H1 (cell line): ENCODE measurements around the gene PHKA1. TPM values are rescaled to one million over a fixed set of nuclear protein-coding genes. Genes with fewer than 3 reads are reported as not detected.

Source experiments
- CTCF ChIA-PET: fragments of 300-600 bp; sonication (Branson Sonifier 250); formaldehyde crosslinking; loops from one replicate; lab custom pipeline; 2021; ENCODE audit not compliant: partially characterized antibody; lab: Charles Lee
- POLR2A ChIA-PET: fragments of 300-600 bp; sonication (Branson Sonifier 250); formaldehyde crosslinking; loops from one replicate; lab custom pipeline; 2021; ENCODE audit warnings: inconsistent platforms; ENCODE audit not compliant: partially characterized antibody; lab: Charles Lee
- DNase-seq, 2 experiments: peaks; one replicate each; pipeline versions ENCODE4 v3.0.0 to v3.0.0-alpha.2; 2010 to 2022; ENCODE audit warnings: low spot score in 2 of 2, low read depth in 1 of 2, mixed read lengths in 1 of 2
- FAIRE-seq: peaks from 2 replicates; lab custom pipeline; 2011; peaks lifted over from hg19 to GRCh38; lab: Jason Lieb, UNC
- H2AFZ ChIP-seq: 2 replicates; pipeline ENCODE4 v1.8.1; 2012; ENCODE audit warnings: low read length, inconsistent platforms
- H2AK5ac ChIP-seq: 2 replicates; pipeline ENCODE4 v1.6.1; 2013; ENCODE audit warnings: low read depth, low read length
- H2BK120ac ChIP-seq: replicated peaks from 2 replicates; pipeline ENCODE3; 2013; ENCODE audit warnings: low read depth, low read length, inconsistent platforms
- H2BK12ac ChIP-seq: 2 replicates; pipeline ENCODE4 v1.6.1; 2013; ENCODE audit warnings: low read depth, low read length
- H2BK15ac ChIP-seq: 2 replicates; pipeline ENCODE4 v1.6.1; 2013; ENCODE audit warnings: low read length
- H2BK20ac ChIP-seq: 2 replicates; pipeline ENCODE4 v1.6.1; 2013; ENCODE audit warnings: low read length
- H2BK5ac ChIP-seq: 2 replicates; pipeline ENCODE4 v1.6.1; 2013; ENCODE audit warnings: low read depth, low read length
- H3K14ac ChIP-seq: 2 replicates; pipeline ENCODE4 v1.6.1; 2013; ENCODE audit warnings: inconsistent platforms; ENCODE audit not compliant: insufficient read length
- H3K18ac ChIP-seq: 2 replicates; pipeline ENCODE4 v1.6.1; 2013; ENCODE audit warnings: low read length; ENCODE audit errors: extremely low read depth
- H3K23ac ChIP-seq: 2 replicates; pipeline ENCODE4 v1.6.1; 2013; ENCODE audit warnings: inconsistent platforms; ENCODE audit not compliant: insufficient read length
- H3K23me2 ChIP-seq: 2 replicates; pipeline ENCODE4 v1.6.1; 2013; ENCODE audit warnings: low read depth, low read length
- H3K27ac ChIP-seq: 2 replicates; pipeline ENCODE4 v1.6.1; 2011; ENCODE audit warnings: low read depth, low read length, inconsistent platforms
- H3K27me3 ChIP-seq, 4 experiments: replicated peaks in 1 of 4; 1 replicate in 1 of 4; 2 replicates in 3 of 4; pipeline versions ENCODE4 v1.6.1 to v1.8.1; 2011 to 2013; ENCODE audit warnings: low read length in 3 of 4, mild to moderate bottlenecking in 3 of 4, inconsistent platforms in 2 of 4, mixed read lengths in 2 of 4, moderate library complexity in 1 of 4; ENCODE audit not compliant: control insufficient read depth in 3 of 4, insufficient read depth in 3 of 4; ENCODE audit errors: extremely low read depth in 1 of 4
- H3K36me3 ChIP-seq, 4 experiments: 2 replicates each; pipeline versions ENCODE4 v1.6.1 to v1.8.1; 2011 to 2013; ENCODE audit warnings: mild to moderate bottlenecking in 4 of 4, low read length in 3 of 4, moderate library complexity in 2 of 4, control low read depth in 1 of 4, inconsistent platforms in 1 of 4; ENCODE audit not compliant: insufficient read depth in 4 of 4, control insufficient read depth in 2 of 4
- H3K4ac ChIP-seq: replicated peaks from 2 replicates; pipeline ENCODE3; 2013; ENCODE audit warnings: low read length, low read depth, mixed read lengths, inconsistent platforms; ENCODE audit not compliant: insufficient read length
- H3K4me1 ChIP-seq, 4 experiments: replicated peaks in 1 of 4; 1 replicate in 1 of 4; 2 replicates in 3 of 4; pipeline versions ENCODE4 v1.6.1 to v1.8.1; 2011 to 2013; ENCODE audit warnings: low read length in 3 of 4, inconsistent platforms in 2 of 4, mixed read lengths in 1 of 4; ENCODE audit not compliant: insufficient read depth in 4 of 4, control insufficient read depth in 3 of 4
- H3K4me2 ChIP-seq, 2 experiments: 2 replicates each; pipeline versions ENCODE4 v1.6.1 to v1.8.1; 2011 to 2013; ENCODE audit warnings: low read depth in 2 of 2, low read length in 2 of 2, control low read depth in 1 of 2, inconsistent platforms in 1 of 2, mild to moderate bottlenecking in 1 of 2; ENCODE audit not compliant: insufficient read depth in 1 of 2
- H3K4me3 ChIP-seq, 4 experiments: fragments of 200-600, 300-600 bp in 1 of 4; sonication (generic), shearing (Covaris generic), sonication (Bioruptor Twin) in 1 of 4; 2 replicates each; pipeline versions ENCODE4 v1.5.1 to v1.8.1; 2011 to 2016; ENCODE audit warnings: low read length in 4 of 4, low read depth in 3 of 4, control low read depth in 2 of 4, inconsistent platforms in 2 of 4, mild to moderate bottlenecking in 2 of 4, mixed read lengths in 1 of 4, moderate library complexity in 1 of 4; ENCODE audit not compliant: insufficient read depth in 2 of 4; ENCODE audit errors: extremely low read depth in 1 of 4
- H3K56ac ChIP-seq: replicated peaks from 2 replicates; pipeline ENCODE3; 2013; ENCODE audit warnings: low read depth, mild to moderate bottlenecking, mixed read lengths, low read length, inconsistent platforms; ENCODE audit not compliant: insufficient read length
- H3K79me1 ChIP-seq: 2 replicates; pipeline ENCODE4 v1.6.1; 2013; ENCODE audit warnings: low read depth, low read length, control low read depth
- H3K79me2 ChIP-seq, 2 experiments: 2 replicates each; pipeline versions ENCODE4 v1.6.1 to v1.8.1; 2012 to 2013; ENCODE audit warnings: low read length in 2 of 2, mild to moderate bottlenecking in 2 of 2, inconsistent platforms in 1 of 2; ENCODE audit not compliant: insufficient read depth in 2 of 2, control insufficient read depth in 1 of 2
- H3K9ac ChIP-seq, 4 experiments: replicated peaks in 1 of 4; 1 replicate in 1 of 4; 2 replicates in 3 of 4; pipeline versions ENCODE4 v1.6.1 to v1.8.1; 2011 to 2013; ENCODE audit warnings: low read depth in 3 of 4, low read length in 3 of 4, control low read depth in 2 of 4, mild to moderate bottlenecking in 2 of 4, moderate library complexity in 2 of 4, inconsistent platforms in 1 of 4; ENCODE audit errors: extremely low read depth in 1 of 4
- H3K9me3 ChIP-seq, 2 experiments: 2 replicates each; pipeline versions ENCODE4 v1.6.1 to v1.8.1; 2012 to 2013; ENCODE audit warnings: mild to moderate bottlenecking in 2 of 2, moderate library complexity in 2 of 2, control low read depth in 1 of 2, inconsistent platforms in 1 of 2, low read depth in 1 of 2, low read length in 1 of 2, mixed read lengths in 1 of 2; ENCODE audit not compliant: insufficient read depth in 2 of 2
- H4K20me1 ChIP-seq, 2 experiments: replicated peaks in 1 of 2; 2 replicates each; pipeline versions ENCODE3 to v1.8.1; 2011 to 2013; ENCODE audit warnings: inconsistent platforms in 2 of 2, low read length in 2 of 2, mild to moderate bottlenecking in 1 of 2; ENCODE audit not compliant: insufficient read depth in 2 of 2, control insufficient read depth in 1 of 2
- H4K5ac ChIP-seq: 2 replicates; pipeline ENCODE4 v1.6.1; 2013; ENCODE audit warnings: low read length, low read depth, mixed read lengths, inconsistent platforms; ENCODE audit not compliant: insufficient read length
- H4K8ac ChIP-seq: 2 replicates; pipeline ENCODE4 v1.8.0; 2013; ENCODE audit warnings: mild to moderate bottlenecking, moderate library complexity, low read length, inconsistent platforms; ENCODE audit not compliant: insufficient read depth; ENCODE audit errors: extremely low read depth
- H4K91ac ChIP-seq: replicated peaks from 2 replicates; pipeline ENCODE3; 2013; ENCODE audit warnings: low read length, mixed read lengths, inconsistent platforms; ENCODE audit not compliant: insufficient read length
- CHD2 ChIP-seq: IDR thresholded peaks from 2 replicates; pipeline ENCODE4 v1.6.1; 2012; ENCODE audit warnings: low read length, improper control_type of control experiment
- CTBP2 ChIP-seq: IDR thresholded peaks from 2 replicates; pipeline ENCODE4 v1.7.0; 2011; ENCODE audit warnings: borderline replicate concordance, mild to moderate bottlenecking, moderate library complexity, mixed read lengths, low read length; ENCODE audit not compliant: insufficient read depth, insufficient read length
- GABPA ChIP-seq: IDR thresholded peaks from 2 replicates; pipeline ENCODE4 v1.6.1; 2011; ENCODE audit warnings: mild to moderate bottlenecking, low read length, moderate library complexity, borderline replicate concordance; ENCODE audit not compliant: insufficient read depth
- HDAC2 ChIP-seq, 2 experiments: fragments of 300-600 bp in 1 of 2; sonication (generic) in 1 of 2; IDR thresholded peaks; 2 replicates each; pipeline ENCODE4 v1.6.1; 2011 to 2012; ENCODE audit warnings: low read depth in 2 of 2, low read length in 2 of 2, mild to moderate bottlenecking in 2 of 2, moderate library complexity in 2 of 2, borderline replicate concordance in 1 of 2, inconsistent platforms in 1 of 2
- NANOG ChIP-seq: IDR thresholded peaks from 2 replicates; pipeline ENCODE4 v1.6.1; 2011; ENCODE audit warnings: low read length, low read depth, mild to moderate bottlenecking, inconsistent platforms; ENCODE audit not compliant: insufficient read depth, poor library complexity, severe bottlenecking
- POLR2A ChIP-seq, 2 experiments: IDR thresholded peaks; 1 replicate in 1 of 2; 2 replicates in 1 of 2; pipeline ENCODE4 v1.6.1; 2011; ENCODE audit warnings: low read depth in 2 of 2, low read length in 2 of 2, mild to moderate bottlenecking in 2 of 2; ENCODE audit errors: control extremely low read depth in 1 of 2
- RAD21 ChIP-seq, 2 experiments: IDR thresholded peaks in 1 of 2; conservative IDR thresholded peaks in 1 of 2; 2 replicates each; pipeline ENCODE4 v1.6.1; 2011; ENCODE audit warnings: low read depth in 2 of 2, low read length in 2 of 2, improper control_type of control experiment in 1 of 2, inconsistent platforms in 1 of 2, mild to moderate bottlenecking in 1 of 2, moderate library complexity in 1 of 2
- RFX5 ChIP-seq: IDR thresholded peaks from 2 replicates; pipeline ENCODE4 v1.6.1; 2011; ENCODE audit warnings: low read depth, low read length, improper control_type of control experiment, borderline replicate concordance
- RNF2 ChIP-seq: fragments of 200-900, 300-1000 bp; sonication (generic); IDR thresholded peaks from 2 replicates; pipeline ENCODE4 v1.7.1; 2016; ENCODE audit warnings: borderline replicate concordance, low read depth, mild to moderate bottlenecking, antibody characterized with exemption, low read length; ENCODE audit not compliant: poor library complexity, severe bottlenecking; ENCODE audit errors: missing control alignments
- SIN3A ChIP-seq, 2 experiments: IDR thresholded peaks in 1 of 2; conservative IDR thresholded peaks in 1 of 2; 2 replicates each; pipeline ENCODE4 v1.6.1; 2011 to 2012; ENCODE audit warnings: low read length in 2 of 2, improper control_type of control experiment in 1 of 2, low read depth in 1 of 2, mild to moderate bottlenecking in 1 of 2
- SIRT6 ChIP-seq: IDR thresholded peaks from one replicate; pipeline ENCODE4 v1.7.1; 2012; ENCODE audit warnings: low read length, inconsistent platforms
- SUZ12 ChIP-seq: fragments of 200-600 bp; sonication (generic); IDR thresholded peaks from 2 replicates; pipeline ENCODE4 v1.6.1; 2012; ENCODE audit warnings: mild to moderate bottlenecking, inconsistent platforms, low read length, moderate library complexity, mixed read lengths
- TAF1 ChIP-seq: IDR thresholded peaks from 2 replicates; pipeline ENCODE4 v1.6.1; 2011; ENCODE audit warnings: mild to moderate bottlenecking, low read depth, low read length
- TEAD4 ChIP-seq: IDR thresholded peaks from 2 replicates; pipeline ENCODE4 v1.6.1; 2012; ENCODE audit warnings: low read depth, low read length, inconsistent platforms, mixed read lengths
- WGBS, 2 experiments: shearing (Covaris generic) in 1 of 2; methylation state at CpG; one replicate each; pipeline versions ENCODE4 v1.1.6 to v1.1.7; 2013 to 2015; ENCODE audit warnings: low lambda C conversion rate in 2 of 2, mixed read lengths in 2 of 2, inconsistent platforms in 1 of 2, low coverage in 1 of 2, missing lambda C conversion rate in 1 of 2; ENCODE audit not compliant: insufficient replicate concordance in 2 of 2, insufficient coverage in 1 of 2, insufficient read length in 1 of 2; ENCODE audit errors: extremely low coverage in 1 of 2, missing lambda C conversion rate in 1 of 2; 5-methylcytosine and 5-hydroxymethylcytosine counted together
- polyA plus RNA-seq, 7 experiments: library from polyadenylated mRNA; depleted of rRNA in 3 of 7; stranded (reverse) in 5 of 7; unstranded in 2 of 7; fragments of >200 nt in 5 of 7; fragments of 200-250 nt in 2 of 7; gene quantifications; 1 replicate in 5 of 7; 2 replicates in 1 of 7; 4 replicates in 1 of 7; pipeline versions ENCODE4 v1.2.1 to v1.2.3, GENCODE V29; 2011 to 2013; ENCODE audit warnings: missing spikeins in 2 of 7, mixed read lengths in 2 of 7
- total RNA-seq: library from RNA; stranded (reverse); fragmentation: NEBNext Ultra II Directional; extraction: Animal tissue kit (Norgen Biotek cat#: 25700); gene quantifications from 2 replicates; pipeline ENCODE4 v1.2.1, GENCODE V29; 2021

The PHKA1 gene
- total and polyA plus RNA-seq, 2 of the 8 experiments (the other 6 are each of a cell fraction or from before 2014, with no cell fraction given), result 4.2 to 7.2 TPM

GRCh38 chrX:72573158-72573511, 141.0 kb downstream of the PHKA1 start:
- no peak overlapping the region for H2BK20ac ChIP-seq
- H2BK12ac ChIP-seq, result no peak overlapping the region
- peak overlapping the region; percentile 75 to 98 (median 82) for H3K4me3 ChIP-seq
- no peak overlapping the region for H4K5ac ChIP-seq
- FAIRE-seq, result no peak
- DNase-seq, result no peak
- H3K27ac ChIP-seq, result peak overlapping the region; percentile 88; the same call in 1 of the 2 replicates
- CTCF ChIA-PET, result no interaction called here
- H3K14ac ChIP-seq, result no peak overlapping the region
- H3K27me3 ChIP-seq, result no peaks in the 10 kb centered on the region
- no peaks in the 10 kb centered on the region for H3K79me1 ChIP-seq
- WGBS, 2 experiments, result 0% methylated on average over 4 of the region's 7 CpGs; no CpG with 5 or more reads in 1 of the 2 experiments
- no peak overlapping the region for H3K18ac ChIP-seq
- no peak overlapping the region for H4K91ac ChIP-seq
- no peaks in the 10 kb centered on the region for H3K9me3 ChIP-seq
- H3K23ac ChIP-seq, result no peak overlapping the region
- H2AK5ac ChIP-seq, result no peak overlapping the region
- H3K4me1 ChIP-seq, result no peaks in the 10 kb centered on the region
- no peak overlapping the region for H2BK120ac ChIP-seq
- peak overlapping the region; percentile 64 for H2AFZ ChIP-seq
- no peaks in the 10 kb centered on the region for H3K23me2 ChIP-seq
- H2BK5ac ChIP-seq, result no peak overlapping the region
- POLR2A ChIA-PET, result no interaction called here
- TF ChIP-seq RFX5, result no peak
- TF ChIP-seq GABPA, result no peak
- TF ChIP-seq SUZ12, result no peak
- no peak for TF ChIP-seq POLR2A (IDR thresholded peaks at IDR 0.05; ENCODE audit: control extremely low read depth in 1 of 2, low read depth in 2 of 2, low read length in 2 of 2)
- TF ChIP-seq SIRT6, result no peak
- no peak for TF ChIP-seq SIN3A (conservative IDR thresholded peaks at IDR 0.05 in 1 of 2, IDR thresholded peaks at IDR 0.05 in 1 of 2; ENCODE audit: low read depth in 1 of 2, low read length in 2 of 2)
- no peak for TF ChIP-seq HDAC2 (IDR thresholded peaks at IDR 0.05; ENCODE audit: borderline replicate concordance in 1 of 2, low read depth in 2 of 2, low read length in 2 of 2)
- no peak for TF ChIP-seq TEAD4
- TF ChIP-seq TAF1, result no peak
- TF ChIP-seq CHD2, result no peak
- TF ChIP-seq CTBP2, result no peak
- no peak for TF ChIP-seq RNF2
- no peak for TF ChIP-seq NANOG
- TF ChIP-seq RAD21 (IDR thresholded peaks at IDR 0.05 in 1 of 2, conservative IDR thresholded peaks at IDR 0.05 in 1 of 2; ENCODE audit: low read depth in 2 of 2, low read length in 2 of 2), result no peak
- TF ChIP-seq, all 59 proteins: peak for 0
- no peak overlapping the region for H3K4ac ChIP-seq
- no peak overlapping the region for H2BK15ac ChIP-seq
- no peak overlapping the region for H4K8ac ChIP-seq
- peak overlapping the region; percentile 68 to 79 for H3K4me2 ChIP-seq
- peaks cover 2 to 6% (median 2%) of the 10 kb centered on the region in 4 experiments; a peak in 4 of 8 replicates for H3K36me3 ChIP-seq
- no peak overlapping the region for H3K56ac ChIP-seq
- H3K79me2 ChIP-seq, result no peaks in the 10 kb centered on the region
- no peaks in the 10 kb centered on the region for H4K20me1 ChIP-seq
- H3K9ac ChIP-seq, result no peak overlapping the region
